SK-N-SH (cell line): ENCODE measurements around the gene SERPINB12. TPM values are rescaled to one million over a fixed set of nuclear protein-coding genes. Genes with fewer than 3 reads are reported as not detected.

ENCODE experiments used
- CTCF ChIA-PET: fragments of 300-600, 350-600 bp; formaldehyde crosslinking; extraction: SDS; loops from one replicate; lab custom pipeline; 2021; lab: Yijun Ruan, JAX
- POLR2A ChIA-PET: fragments of 350-600 bp; sonication (Branson Sonifier 250); formaldehyde crosslinking; extraction: SDS; loops from one replicate; lab custom pipeline; 2020; ENCODE audit warnings: antibody characterized with exemption, inconsistent platforms; lab: Yijun Ruan, JAX
- DNase-seq: peaks from one replicate; pipeline ENCODE4 v3.0.0; 2012
- H2AFZ ChIP-seq: fragments of 200-600 bp; sonication (generic); 2 replicates; pipeline ENCODE4 v1.8.1; 2016; ENCODE audit warnings: antibody characterized with exemption, mild to moderate bottlenecking, low read depth
- H3F3A ChIP-seq: fragments of 200-600 bp; sonication (generic); replicated peaks from 2 replicates; pipeline ENCODE3; 2016; ENCODE audit warnings: antibody characterized with exemption, mild to moderate bottlenecking; ENCODE audit not compliant: insufficient read depth
- H3K27ac ChIP-seq, 2 experiments: fragments of 200-500 bp in 1 of 2; fragments of 200-600 bp in 1 of 2; sonication (Bioruptor generic) in 1 of 2; sonication (generic), shearing (Covaris generic) in 1 of 2; 2 replicates each; pipeline versions ENCODE4 v1.5.1 to v1.6.1; 2014 to 2016; ENCODE audit warnings: low read depth in 2 of 2, inconsistent platforms in 1 of 2, low read length in 1 of 2, mild to moderate bottlenecking in 1 of 2, mixed read lengths in 1 of 2
- H3K27me3 ChIP-seq: fragments of 200-600 bp; sonication (generic), shearing (Covaris generic); 2 replicates; pipeline ENCODE4 v1.6.1; 2016; ENCODE audit warnings: mixed run types; ENCODE audit not compliant: insufficient read depth
- H3K36me3 ChIP-seq, 2 experiments: fragments of 200-500 bp in 1 of 2; fragments of 200-600 bp in 1 of 2; sonication (Bioruptor generic) in 1 of 2; sonication (generic) in 1 of 2; replicated peaks in 1 of 2; 2 replicates each; pipeline versions ENCODE3 to v1.5.1; 2014 to 2016; ENCODE audit warnings: low read length in 1 of 2, mild to moderate bottlenecking in 1 of 2; ENCODE audit not compliant: insufficient read depth in 2 of 2, control insufficient read depth in 1 of 2
- H3K4me1 ChIP-seq, 2 experiments: fragments of 200-500 bp in 1 of 2; fragments of 200-600 bp in 1 of 2; sonication (Bioruptor generic) in 1 of 2; sonication (generic), shearing (Covaris generic) in 1 of 2; 2 replicates each; pipeline versions ENCODE4 v1.5.1 to v1.6.1; 2014 to 2016; ENCODE audit warnings: low read depth in 1 of 2, low read length in 1 of 2, mixed run types in 1 of 2; ENCODE audit not compliant: insufficient read depth in 2 of 2, control insufficient read depth in 1 of 2
- H3K4me2 ChIP-seq: fragments of 200-600 bp; sonication (generic), shearing (Covaris generic); 2 replicates; pipeline ENCODE4 v1.6.1; 2017; ENCODE audit warnings: mixed run types
- H3K4me3 ChIP-seq, 2 experiments: fragments of 200-500 bp in 1 of 2; fragments of 200-600 bp in 1 of 2; sonication (Bioruptor generic) in 1 of 2; sonication (generic), shearing (Covaris generic) in 1 of 2; 2 replicates each; pipeline versions ENCODE4 v1.5.1 to v1.8.1; 2014 to 2016; ENCODE audit warnings: low read depth in 2 of 2, inconsistent platforms in 1 of 2, low read length in 1 of 2, mild to moderate bottlenecking in 1 of 2, mixed read lengths in 1 of 2, moderate library complexity in 1 of 2
- H3K79me2 ChIP-seq: fragments of 200-600 bp; sonication (generic); 2 replicates; pipeline ENCODE4 v1.8.1; 2017; ENCODE audit warnings: mild to moderate bottlenecking; ENCODE audit not compliant: insufficient read depth
- H3K9ac ChIP-seq: fragments of 200-600 bp; sonication (generic); 2 replicates; pipeline ENCODE4 v1.6.1; 2017; ENCODE audit warnings: mixed run types
- H3K9me2 ChIP-seq: fragments of 200-600 bp; sonication (generic); 2 replicates; pipeline ENCODE4 v1.6.1; 2017; ENCODE audit warnings: mixed run types
- H3K9me3 ChIP-seq: fragments of 200-600 bp; sonication (generic); 2 replicates; pipeline ENCODE4 v1.6.1; 2017; ENCODE audit warnings: mixed run types, mild to moderate bottlenecking, moderate library complexity
- H4K20me1 ChIP-seq: fragments of 200-600 bp; sonication (generic); 2 replicates; pipeline ENCODE4 v1.6.1; 2017; ENCODE audit warnings: mild to moderate bottlenecking, mixed run types; ENCODE audit not compliant: insufficient read depth
- CTCF ChIP-seq: fragments of 200-600 bp; sonication (generic); IDR thresholded peaks from 2 replicates; pipeline ENCODE4 v1.6.1; 2017; ENCODE audit warnings: antibody characterized with exemption, mild to moderate bottlenecking, moderate library complexity
- EP300 ChIP-seq, 2 experiments: IDR thresholded peaks; 2 replicates each; pipeline versions ENCODE4 v1.4.0 to v1.6.1; 2012; ENCODE audit warnings: borderline replicate concordance in 1 of 2, low read depth in 1 of 2, low read length in 1 of 2
- FOXM1 ChIP-seq: IDR thresholded peaks from 2 replicates; pipeline ENCODE4 v1.4.0; 2012; ENCODE audit warnings: low read depth, mild to moderate bottlenecking
- GABPA ChIP-seq: IDR thresholded peaks from 2 replicates; pipeline ENCODE4 v1.4.0; 2012; ENCODE audit warnings: low read depth, mild to moderate bottlenecking
- IRF3 ChIP-seq: fragments of 150-350 bp; IDR thresholded peaks from 2 replicates; pipeline ENCODE4 v1.6.1; 2016; ENCODE audit warnings: mild to moderate bottlenecking, low read depth, low read length
- NRF1 ChIP-seq: IDR thresholded peaks from 2 replicates; pipeline ENCODE4 v1.6.1; 2012; ENCODE audit warnings: low read depth, mild to moderate bottlenecking, low read length
- PBX3 ChIP-seq: IDR thresholded peaks from 2 replicates; pipeline ENCODE4; 2012
- POLR2AphosphoS5 ChIP-seq: IDR thresholded peaks from 2 replicates; pipeline ENCODE4 v1.6.1; 2012; ENCODE audit warnings: low read depth, low read length
- RAD21 ChIP-seq: IDR thresholded peaks from 2 replicates; pipeline ENCODE4 v1.6.1; 2012; ENCODE audit warnings: mild to moderate bottlenecking, low read length
- RCOR1 ChIP-seq: fragments of 150-350 bp; IDR thresholded peaks from 2 replicates; pipeline ENCODE4 v1.6.1; 2017; ENCODE audit warnings: antibody characterized with exemption, low read length
- SIN3A ChIP-seq: IDR thresholded peaks from 2 replicates; pipeline ENCODE4 v1.6.1; 2012; ENCODE audit warnings: low read depth, mild to moderate bottlenecking, low read length, moderate library complexity, borderline replicate concordance
- SMC3 ChIP-seq: IDR thresholded peaks from 2 replicates; pipeline ENCODE4 v1.6.1; 2012; ENCODE audit warnings: low read depth, low read length, improper control_type of control experiment
- TCF12 ChIP-seq: IDR thresholded peaks from 2 replicates; pipeline ENCODE4 v1.4.0; 2012
- TEAD4 ChIP-seq: IDR thresholded peaks from 2 replicates; pipeline ENCODE4 v1.4.0; 2012; ENCODE audit warnings: mild to moderate bottlenecking, borderline replicate concordance; ENCODE audit not compliant: insufficient read depth
- USF2 ChIP-seq: fragments of 150-350 bp; IDR thresholded peaks from 2 replicates; pipeline ENCODE4 v1.6.1; 2017; ENCODE audit warnings: antibody characterized with exemption, low read length, low read depth, borderline replicate concordance
- ZBTB33 ChIP-seq: IDR thresholded peaks from 2 replicates; pipeline ENCODE4 v1.4.0; 2012; ENCODE audit warnings: low read depth, borderline replicate concordance
- WGBS: methylation state at CpG from one replicate; pipeline ENCODE4 v1.1.6; 2017; ENCODE audit warnings: low lambda C conversion rate; 5-methylcytosine and 5-hydroxymethylcytosine counted together
- polyA plus RNA-seq, 3 experiments: library from polyadenylated mRNA; depleted of rRNA; stranded (reverse); fragments of >200 nt; gene quantifications; 2 replicates each; pipeline ENCODE4 v1.2.3, GENCODE V29; 2012

SERPINB12 gene
- polyA plus RNA-seq, 1 of the 3 experiments (the other 2 are of a cell fraction) = not detected

GRCh38 chr18:63570721-63571120 is 28.6 kb downstream of the SERPINB12 start (continued):
- TF ChIP-seq SIN3A = no peak
- TF ChIP-seq TEAD4 = no peak
- TF ChIP-seq, all 33 proteins: peak for 0

- Histone ChIP-seq H4K20me1 (no peaks in the 10 kb centered on the region), H3K9me3 (no peaks in the 10 kb centered on the region), H3K27me3 (no peaks in the 10 kb centered on the region; the same call in 1 of the 2 replicates), H3K9me2 (peaks cover 3% of the 10 kb centered on the region; the same call in 1 of the 2 replicates), H3K9ac (no peak overlapping the region), H3K4me3 (no peak overlapping the region), H2AFZ (no peak overlapping the region), H3K27ac (no peak overlapping the region), H3F3A (no peaks in the 10 kb centered on the region), H3K4me2 (no peak overlapping the region), H3K4me1 (no peaks in the 10 kb centered on the region; a peak in 1 of 4 replicates), H3K79me2 (no peaks in the 10 kb centered on the region), H3K36me3 (no peaks in the 10 kb centered on the region)
- DNase-seq = no peak
- ChIA-PET CTCF (interaction anchor here (0.8 to 1.7 kb wide), 2 partner anchors 57 to 61 kb away, joined by 3 to 12 read pairs; no protein-coding TSS in a partner anchor), POLR2A (no interaction called here)
- TF ChIP-seq FOXM1 (no peak), TCF12 (no peak), IRF3 (no peak), NRF1 (no peak)
Observed at GRCh38 chr18:63575681-63576080, 33.5 kb downstream of the SERPINB12 start.

- Histone ChIP-seq H3K27ac (no peak overlapping the region), H2AFZ (no peak overlapping the region), H3K79me2 (no peaks in the 10 kb centered on the region), H3K36me3 (no peaks in the 10 kb centered on the region), H3F3A (no peaks in the 10 kb centered on the region), H4K20me1 (no peaks in the 10 kb centered on the region), H3K9me2 (no peaks in the 10 kb centered on the region), H3K27me3 (no peaks in the 10 kb centered on the region; the same call in 1 of the 2 replicates), H3K9me3 (no peaks in the 10 kb centered on the region), H3K4me1 (no peaks in the 10 kb centered on the region; a peak in 1 of 4 replicates), H3K9ac (no peak overlapping the region), H3K4me2 (no peak overlapping the region), H3K4me3 (no peak overlapping the region; a peak in 1 of 4 replicates)
- WGBS = 2% methylated on average over 5 of the region's 5 CpGs
- peak; percentile 28 for DNase-seq
- POLR2A ChIA-PET = no interaction called here
- CTCF ChIA-PET = interaction anchor here (0.6 to 4.4 kb wide), 30 partner anchors 8 to 187 kb away, joined by 3 to 42 read pairs (median 4); partner anchors contain the start of gene SERPINB12
- no peak for TF ChIP-seq NRF1
- TF ChIP-seq CTCF = peak; percentile 72
- no peak for TF ChIP-seq RCOR1
- TF ChIP-seq USF2 = no peak
- TF ChIP-seq RAD21 = peak; percentile 72
- TF ChIP-seq GABPA = no peak
- TF ChIP-seq SMC3 = peak; percentile 56
- no peak for TF ChIP-seq ZBTB33
- no peak for TF ChIP-seq EP300 (IDR thresholded peaks at IDR 0.05; ENCODE audit: borderline replicate concordance in 1 of 2, low read depth in 1 of 2, low read length in 1 of 2)
- TF ChIP-seq PBX3 = no peak
- TF ChIP-seq POLR2AphosphoS5 = no peak
Observed at GRCh38 chr18:63578357-63578958, 36.3 kb downstream of the SERPINB12 start.
